AG09309 (cell line): ENCODE data around the gene PSPN.
"Not testable (repeated sequence)": the region's sequence is repeated elsewhere in the genome, so short reads cannot be mapped to it uniquely, and the experiment has no call there.

Experiments used
- DNase-seq: peaks from one replicate; pipeline ENCODE4 v3.0.0-alpha.2; 2010; ENCODE audit warnings: low read depth
- H3K4me3 ChIP-seq: 2 replicates; pipeline ENCODE4 v1.5.1; 2011; ENCODE audit warnings: mild to moderate bottlenecking, low read depth, low read length, moderate library complexity; ENCODE audit not compliant: control insufficient read depth
- TF ChIP-seq, protein P1 (sequence below): IDR thresholded peaks from 2 replicates; pipeline ENCODE4 v1.5.1; 2011; ENCODE audit warnings: mild to moderate bottlenecking, low read depth, low read length, inconsistent platforms; ENCODE audit not compliant: insufficient read depth, control insufficient read depth; ENCODE audit errors: missing control alignments

The PSPN gene

GRCh38 chr19:6402837-6403608, 27.3 kb upstream of the PSPN start:
- no peak overlapping the region for H3K4me3 ChIP-seq
- no peak for DNase-seq
- TF ChIP-seq, protein P1, sequence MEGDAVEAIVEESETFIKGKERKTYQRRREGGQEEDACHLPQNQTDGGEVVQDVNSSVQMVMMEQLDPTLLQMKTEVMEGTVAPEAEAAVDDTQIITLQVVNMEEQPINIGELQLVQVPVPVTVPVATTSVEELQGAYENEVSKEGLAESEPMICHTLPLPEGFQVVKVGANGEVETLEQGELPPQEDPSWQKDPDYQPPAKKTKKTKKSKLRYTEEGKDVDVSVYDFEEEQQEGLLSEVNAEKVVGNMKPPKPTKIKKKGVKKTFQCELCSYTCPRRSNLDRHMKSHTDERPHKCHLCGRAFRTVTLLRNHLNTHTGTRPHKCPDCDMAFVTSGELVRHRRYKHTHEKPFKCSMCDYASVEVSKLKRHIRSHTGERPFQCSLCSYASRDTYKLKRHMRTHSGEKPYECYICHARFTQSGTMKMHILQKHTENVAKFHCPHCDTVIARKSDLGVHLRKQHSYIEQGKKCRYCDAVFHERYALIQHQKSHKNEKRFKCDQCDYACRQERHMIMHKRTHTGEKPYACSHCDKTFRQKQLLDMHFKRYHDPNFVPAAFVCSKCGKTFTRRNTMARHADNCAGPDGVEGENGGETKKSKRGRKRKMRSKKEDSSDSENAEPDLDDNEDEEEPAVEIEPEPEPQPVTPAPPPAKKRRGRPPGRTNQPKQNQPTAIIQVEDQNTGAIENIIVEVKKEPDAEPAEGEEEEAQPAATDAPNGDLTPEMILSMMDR = no peak

DNA sequence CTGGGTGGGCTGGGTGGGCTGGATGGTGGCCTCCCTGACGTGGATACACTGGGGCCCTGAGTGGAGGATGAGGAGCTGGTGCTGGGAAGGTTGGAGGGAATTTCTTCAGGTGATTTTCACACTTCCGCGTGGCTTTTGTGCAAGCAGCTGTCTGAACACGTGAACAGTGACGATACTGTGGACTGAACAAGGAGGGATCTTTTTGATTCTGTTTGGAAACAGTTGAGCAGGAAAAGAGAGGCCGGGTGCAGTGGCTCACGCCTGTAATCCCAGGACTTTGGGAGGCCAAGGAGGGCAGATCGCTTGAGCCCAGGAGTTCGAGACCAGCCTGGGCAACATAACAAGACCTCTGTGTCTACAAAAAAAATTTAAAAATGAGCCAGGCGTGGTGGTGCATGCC, 26.3 kb upstream of the PSPN start:
- TF ChIP-seq, protein P1 = no peak
- DNase-seq = no peak
- H3K4me3 ChIP-seq = no peak overlapping the region

GRCh38 chr19:6400062-6400944, 24.6 kb upstream of the PSPN start:
- H3K4me3 ChIP-seq = not testable (repeated sequence)

DNA sequence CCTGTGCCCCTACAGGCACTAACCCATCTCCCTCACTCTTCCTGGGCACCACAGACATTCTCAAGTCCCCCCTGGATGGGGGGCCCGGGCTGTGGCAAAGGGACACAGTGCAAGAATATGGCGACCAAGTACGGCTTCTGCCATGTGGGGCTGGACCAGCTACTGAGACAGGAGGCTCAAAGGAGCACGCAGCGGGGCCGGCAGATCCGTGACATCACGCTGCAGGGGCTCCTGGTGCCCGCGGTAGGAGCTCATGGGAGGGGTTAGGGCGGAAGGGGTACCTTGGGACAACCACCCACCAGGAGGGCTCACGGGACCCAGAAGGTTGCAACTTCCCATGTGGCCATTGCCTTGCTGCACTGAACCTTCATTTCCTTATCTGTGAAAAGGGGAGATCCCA, 20.6 kb upstream of the PSPN start:
- no peak for DNase-seq
- no peak overlapping the region for H3K4me3 ChIP-seq
- TF ChIP-seq, protein P1 = no peak

More at GRCh38 chr19:6400062-6400944, 24.6 kb upstream of the PSPN start:
- not testable (repeated sequence) for DNase-seq

GRCh38 chr19:6394831-6395230, 19.1 kb upstream of the PSPN start:
- no peak for DNase-seq
- TF ChIP-seq, protein P1 = no peak
- no peak overlapping the region for H3K4me3 ChIP-seq

GRCh38 chr19:6393983-6394412, 18.3 kb upstream of the PSPN start:
- TF ChIP-seq, protein P1 = no peak
- H3K4me3 ChIP-seq = peak overlapping the region; percentile 87
- DNase-seq = no peak

DNA sequence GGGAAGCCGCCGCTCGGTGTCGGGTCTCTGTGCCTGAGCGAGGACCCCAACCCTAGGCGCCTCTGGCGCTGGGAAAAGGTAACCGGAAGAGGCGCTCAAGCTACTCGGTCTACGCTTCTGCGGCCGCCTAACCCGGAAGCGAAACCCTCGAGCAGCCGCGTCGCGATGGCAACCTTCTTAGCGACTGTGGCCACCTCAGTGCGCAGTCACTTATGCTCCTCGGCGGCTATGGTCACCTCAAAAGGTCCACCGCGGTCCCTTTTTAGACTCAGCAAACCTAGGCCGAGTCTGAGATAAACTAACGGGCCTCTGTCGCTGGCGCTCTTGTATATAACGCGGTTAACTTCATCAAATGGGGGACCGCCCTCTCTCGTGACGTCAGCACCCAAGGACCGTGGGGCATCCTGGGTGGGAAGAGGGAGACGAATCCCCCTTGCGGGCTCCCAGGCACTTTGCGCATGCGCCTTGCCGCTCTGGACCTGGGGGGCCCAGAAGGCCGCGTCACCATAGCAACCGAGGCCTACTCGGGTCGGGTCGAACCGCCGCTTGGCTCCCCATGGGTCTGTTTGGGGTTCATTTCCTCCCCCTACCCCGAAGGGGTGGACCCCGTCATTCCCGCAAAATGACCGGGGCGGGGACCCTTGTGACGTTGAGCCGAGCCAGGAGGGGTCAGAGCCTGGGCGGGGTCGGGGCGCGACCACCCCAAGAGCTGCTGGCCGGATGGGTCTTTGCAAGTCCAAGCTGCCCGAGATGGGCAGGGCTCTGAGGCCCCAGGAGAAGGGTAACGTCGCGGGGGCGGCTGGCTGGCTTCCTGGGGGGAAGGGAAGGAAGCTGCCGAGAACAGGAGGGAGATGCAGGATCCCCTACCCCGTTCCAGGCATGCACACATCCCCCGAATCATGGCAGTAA, 17.6 kb upstream of the PSPN start, which contains the start of gene GTF2F1:
GTF2F1 (minus strand) TSS at position 91 of the 909 bp plus-strand sequence. CDS start 169 bp downstream, outside the sequence.
- DNase-seq = peak; percentile 76
- H3K4me3 ChIP-seq = peak within 1 kb of the TSS; percentile 87
- TF ChIP-seq, protein P1 = peak; percentile 12
